Hematopoietic multipotent progenitor cell treated with erythropoietin and hydrocortisone succinate and interleukin-3 and kit ligand, for 17 days (in vitro differentiated cells): ENCODE results near the gene KRTAP10-2.

Source experiments
- DNase-seq: peaks from one replicate; pipeline ENCODE4 v3.0.0-alpha.2; 2015; ENCODE audit warnings: low spot score

The KRTAP10-2 gene

GRCh38 chr21:44526096-44526997 lies 25.0 kb downstream of the KRTAP10-2 start:
- DNase-seq: no peak

GRCh38 chr21:44525391-44526095 lies 25.8 kb downstream of the KRTAP10-2 start:
- DNase-seq: no peak

- no peak for DNase-seq
Measured at GRCh38 chr21:44524414-44525371, 26.6 kb downstream of the KRTAP10-2 start.

- DNase-seq: no peak
Measured at GRCh38 chr21:44523567-44524413, 27.5 kb downstream of the KRTAP10-2 start.

GRCh38 chr21:44522753-44523204 lies 28.5 kb downstream of the KRTAP10-2 start:
- DNase-seq: no peak

- no peak for DNase-seq
Measured at GRCh38 chr21:44521928-44522752, 29.2 kb downstream of the KRTAP10-2 start.

GRCh38 chr21:44521301-44521927 lies 29.9 kb downstream of the KRTAP10-2 start:
- DNase-seq: no peak

- no peak for DNase-seq
Measured at GRCh38 chr21:44520326-44521300, 30.7 kb downstream of the KRTAP10-2 start.

- DNase-seq: no peak
Measured at GRCh38 chr21:44519346-44520325, 31.7 kb downstream of the KRTAP10-2 start.

GRCh38 chr21:44518686-44519085 lies 32.6 kb downstream of the KRTAP10-2 start:
- no peak for DNase-seq

GRCh38 chr21:44517175-44517899 lies 34.0 kb downstream of the KRTAP10-2 start:
- peak; percentile 51 for DNase-seq

GRCh38 chr21:44516828-44517174 lies 34.5 kb downstream of the KRTAP10-2 start:
- DNase-seq: no peak

GRCh38 chr21:44516342-44516741 lies 35.0 kb downstream of the KRTAP10-2 start:
- no peak for DNase-seq

GRCh38 chr21:44515359-44516165 lies 35.7 kb downstream of the KRTAP10-2 start:
- no peak for DNase-seq

GRCh38 chr21:44514746-44515358 lies 36.5 kb downstream of the KRTAP10-2 start:
- DNase-seq: no peak
